IPS DF 6.9 (cell line): Measurements from ENCODE around the gene EPS8L2.

Source experiments
- DNase-seq: peaks from one replicate; pipeline ENCODE4 v3.0.0-alpha.2; 2013; ENCODE audit warnings: low read depth, low spot score
- H3K27ac ChIP-seq: one replicate; pipeline ENCODE4 v1.5.1; 2013; ENCODE audit warnings: low read length, control low read depth
- H3K27me3 ChIP-seq: 2 replicates; pipeline ENCODE4 v1.6.1; 2013; ENCODE audit warnings: mild to moderate bottlenecking, low read length; ENCODE audit not compliant: control insufficient read depth, insufficient read depth
- H3K36me3 ChIP-seq: 2 replicates; pipeline ENCODE4 v1.6.1; 2013; ENCODE audit warnings: low read length; ENCODE audit not compliant: control insufficient read depth, insufficient read depth
- H3K4me1 ChIP-seq: 2 replicates; pipeline ENCODE4 v1.6.1; 2013; ENCODE audit warnings: low read length; ENCODE audit not compliant: control insufficient read depth, insufficient read depth
- H3K4me3 ChIP-seq: 2 replicates; pipeline ENCODE4 v1.5.1; 2013; ENCODE audit warnings: mild to moderate bottlenecking, low read length
- H3K9me3 ChIP-seq: 2 replicates; pipeline ENCODE4 v1.6.1; 2013; ENCODE audit warnings: low read length, inconsistent platforms; ENCODE audit not compliant: control insufficient read depth, insufficient read depth
- WGBS: extraction: QIAGEN DNeasy Blood & Tissue Kit; methylation state at CpG from one replicate; pipeline ENCODE4 v1.1.7; 2013; ENCODE audit warnings: mixed read lengths, missing lambda C conversion rate; ENCODE audit not compliant: insufficient read length, insufficient coverage; 5-methylcytosine and 5-hydroxymethylcytosine counted together

Gene EPS8L2

GRCh38 chr11:695538-696248 lies 10.3 kb upstream of the EPS8L2 start, which contains the start of gene TMEM80:
Gene TMEM80, plus strand, starts transcription at chr11:695816. Its CDS starts 12 bp downstream, at chr11:695828.
- DNase-seq: peak; percentile 97
- no peaks in the 10 kb centered on the region for H3K9me3 ChIP-seq
- peak within 1 kb of the TSS; percentile 58; the same call in 1 of the 2 replicates for H3K4me3 ChIP-seq
- H3K36me3 ChIP-seq: no peaks in the 10 kb centered on the region
- H3K4me1 ChIP-seq: peaks cover 12% of the 10 kb centered on the region
- H3K27ac ChIP-seq: no peak within 1 kb of the TSS
- no CpG with 5 or more reads among the region's 101 CpGs for WGBS
- no peaks in the 10 kb centered on the region for H3K27me3 ChIP-seq

- peaks cover 12% of the 10 kb centered on the region for H3K4me1 ChIP-seq
- DNase-seq: no peak
- no peak overlapping the region for H3K4me3 ChIP-seq
Observed at GRCh38 chr11:696955-697491, 9.0 kb upstream of the EPS8L2 start.

GRCh38 chr11:697811-698311 lies 8.2 kb upstream of the EPS8L2 start:
- H3K9me3 ChIP-seq: no peaks in the 10 kb centered on the region
- H3K4me3 ChIP-seq: no peak overlapping the region
- H3K27ac ChIP-seq: no peak overlapping the region
- no peaks in the 10 kb centered on the region for H3K27me3 ChIP-seq
- DNase-seq: no peak
- peaks cover 12% of the 10 kb centered on the region for H3K4me1 ChIP-seq
- WGBS: no CpG with 5 or more reads among the region's 11 CpGs
- no peaks in the 10 kb centered on the region for H3K36me3 ChIP-seq

More at GRCh38 chr11:696955-697491, 9.0 kb upstream of the EPS8L2 start:
- H3K27ac ChIP-seq: no peak overlapping the region
- H3K27me3 ChIP-seq: no peaks in the 10 kb centered on the region
- WGBS: no CpG with 5 or more reads among the region's 11 CpGs
- no peaks in the 10 kb centered on the region for H3K9me3 ChIP-seq
- no peaks in the 10 kb centered on the region for H3K36me3 ChIP-seq

GRCh38 chr11:698493-699115 lies 7.4 kb upstream of the EPS8L2 start:
- H3K27me3 ChIP-seq: no peaks in the 10 kb centered on the region
- H3K36me3 ChIP-seq: no peaks in the 10 kb centered on the region
- peaks cover 12% of the 10 kb centered on the region for H3K4me1 ChIP-seq
- H3K4me3 ChIP-seq: no peak overlapping the region
- no peak for DNase-seq
- H3K9me3 ChIP-seq: no peaks in the 10 kb centered on the region
- WGBS: no CpG with 5 or more reads among the region's 17 CpGs
- H3K27ac ChIP-seq: no peak overlapping the region

GRCh38 chr11:699116-699508 lies 6.9 kb upstream of the EPS8L2 start:
- H3K27ac ChIP-seq: no peak overlapping the region
- H3K4me3 ChIP-seq: no peak overlapping the region
- no peak for DNase-seq
- H3K36me3 ChIP-seq: no peaks in the 10 kb centered on the region
- H3K9me3 ChIP-seq: no peaks in the 10 kb centered on the region
- no CpG with 5 or more reads among the region's 7 CpGs for WGBS
- no peaks in the 10 kb centered on the region for H3K27me3 ChIP-seq
- H3K4me1 ChIP-seq: peaks cover 8% of the 10 kb centered on the region

GRCh38 chr11:699753-700152 lies 6.3 kb upstream of the EPS8L2 start:
- no peak for DNase-seq

GRCh38 chr11:701741-702461 lies 4.1 kb upstream of the EPS8L2 start:
- Histone ChIP-seq H3K4me1 (peaks cover 10% of the 10 kb centered on the region), H3K27me3 (no peaks in the 10 kb centered on the region), H3K27ac (no peak overlapping the region), H3K36me3 (no peaks in the 10 kb centered on the region; the same call in 1 of the 2 replicates), H3K4me3 (no peak overlapping the region), H3K9me3 (no peaks in the 10 kb centered on the region)
- WGBS: no CpG with 5 or more reads among the region's 22 CpGs
- no peak for DNase-seq

More at GRCh38 chr11:699753-700152, 6.3 kb upstream of the EPS8L2 start:
- Histone ChIP-seq H3K4me1 (peaks cover 3% of the 10 kb centered on the region; the same call in 1 of the 2 replicates), H3K27me3 (no peaks in the 10 kb centered on the region), H3K36me3 (no peaks in the 10 kb centered on the region), H3K4me3 (no peak overlapping the region), H3K9me3 (no peaks in the 10 kb centered on the region), H3K27ac (no peak overlapping the region)
- WGBS: no CpG with 5 or more reads among the region's 1 CpG

GRCh38 chr11:702462-703461 lies 3.3 kb upstream of the EPS8L2 start:
- Histone ChIP-seq H3K27me3 (no peaks in the 10 kb centered on the region), H3K27ac (no peak overlapping the region), H3K36me3 (no peaks in the 10 kb centered on the region; the same call in 1 of the 2 replicates), H3K4me1 (peaks cover 18% of the 10 kb centered on the region), H3K4me3 (no peak overlapping the region), H3K9me3 (no peaks in the 10 kb centered on the region)
- no peak for DNase-seq
- no CpG with 5 or more reads among the region's 26 CpGs for WGBS

GRCh38 chr11:703506-703905 lies 2.5 kb upstream of the EPS8L2 start:
- Histone ChIP-seq H3K4me1 (peaks cover 19% of the 10 kb centered on the region), H3K27me3 (no peaks in the 10 kb centered on the region), H3K4me3 (no peak overlapping the region), H3K9me3 (no peaks in the 10 kb centered on the region), H3K27ac (no peak overlapping the region), H3K36me3 (no peaks in the 10 kb centered on the region; the same call in 1 of the 2 replicates)
- no peak for DNase-seq
- WGBS: no CpG with 5 or more reads among the region's 9 CpGs
